Common myeloid progenitor, CD34-positive (primary cell): Measurements from ENCODE around the gene LMO7.

Experiments
- CTCF ChIA-PET: fragments of 350-600 bp; sonication (Branson Sonifier 250); formaldehyde crosslinking; loops from one replicate; lab custom pipeline; 2021; ENCODE audit warnings: antibody characterized with exemption; lab: Charles Lee
- POLR2A ChIA-PET: fragments of 350-600 bp; sonication (Branson Sonifier 250); formaldehyde crosslinking; loops from one replicate; lab custom pipeline; 2021; ENCODE audit warnings: antibody characterized with exemption; lab: Charles Lee
- DNase-seq, 3 donors: peaks; one replicate each; pipeline versions ENCODE4 v3.0.0 to v3.0.0-alpha.2; 2013
- H3K27ac ChIP-seq, 2 experiments: 1 replicate in 1 of 2; 2 replicates in 1 of 2; pipeline ENCODE4 v1.7.0; 2013; ENCODE audit warnings: inconsistent platforms in 2 of 2, low read length in 2 of 2, mild to moderate bottlenecking in 2 of 2, low read depth in 1 of 2, moderate library complexity in 1 of 2; ENCODE audit not compliant: severe bottlenecking in 2 of 2, insufficient read depth in 1 of 2, poor library complexity in 1 of 2
- H3K27me3 ChIP-seq, 5 experiments: replicated peaks in 2 of 5; 1 replicate in 3 of 5; 2 replicates in 2 of 5; pipeline versions ENCODE4 v1.6.1 to v1.7.0; 2013; ENCODE audit warnings: low read length in 4 of 5, mild to moderate bottlenecking in 2 of 5, moderate library complexity in 2 of 5, inconsistent platforms in 1 of 5; ENCODE audit not compliant: insufficient read depth in 5 of 5, control insufficient read depth in 4 of 5
- H3K36me3 ChIP-seq, 4 experiments: 1 replicate in 2 of 4; 2 replicates in 2 of 4; pipeline versions ENCODE4 v1.6.1 to v1.7.0; 2013; ENCODE audit warnings: low read length in 3 of 4, control low read depth in 1 of 4, mild to moderate bottlenecking in 1 of 4; ENCODE audit not compliant: control insufficient read depth in 4 of 4, insufficient read depth in 4 of 4
- H3K4me1 ChIP-seq, 4 experiments: 1 replicate in 3 of 4; 2 replicates in 1 of 4; pipeline versions ENCODE4 v1.6.1 to v1.7.1; 2013; ENCODE audit warnings: low read length in 3 of 4, mild to moderate bottlenecking in 3 of 4, control low read depth in 1 of 4, inconsistent platforms in 1 of 4, moderate library complexity in 1 of 4; ENCODE audit not compliant: control insufficient read depth in 4 of 4, insufficient read depth in 4 of 4; ENCODE audit errors: control extremely low read depth in 1 of 4
- H3K4me3 ChIP-seq, 7 experiments: 1 replicate in 4 of 7; 2 replicates in 3 of 7; pipeline versions ENCODE4 v1.5.1 to v1.7.0; 2013; ENCODE audit warnings: mild to moderate bottlenecking in 7 of 7, low read length in 6 of 7, moderate library complexity in 6 of 7, inconsistent platforms in 2 of 7, low read depth in 2 of 7, control low read depth in 1 of 7; ENCODE audit not compliant: insufficient read depth in 4 of 7, control insufficient read depth in 1 of 7; ENCODE audit errors: extremely low read depth in 1 of 7
- H3K9me3 ChIP-seq, 5 experiments: 1 replicate in 4 of 5; 2 replicates in 1 of 5; pipeline versions ENCODE4 v1.6.1 to v1.7.1; 2013; ENCODE audit warnings: low read length in 4 of 5, mild to moderate bottlenecking in 2 of 5, inconsistent platforms in 1 of 5, low read depth in 1 of 5, moderate library complexity in 1 of 5; ENCODE audit not compliant: control insufficient read depth in 4 of 5, insufficient read depth in 2 of 5; ENCODE audit errors: control extremely low read depth in 1 of 5
- whole genome bisulfite sequencing: methylation state at CpG from one replicate; pipeline ENCODE4 v1.1.5; 2013; ENCODE audit not compliant: insufficient coverage; 5-methylcytosine and 5-hydroxymethylcytosine counted together

Gene LMO7

DNA sequence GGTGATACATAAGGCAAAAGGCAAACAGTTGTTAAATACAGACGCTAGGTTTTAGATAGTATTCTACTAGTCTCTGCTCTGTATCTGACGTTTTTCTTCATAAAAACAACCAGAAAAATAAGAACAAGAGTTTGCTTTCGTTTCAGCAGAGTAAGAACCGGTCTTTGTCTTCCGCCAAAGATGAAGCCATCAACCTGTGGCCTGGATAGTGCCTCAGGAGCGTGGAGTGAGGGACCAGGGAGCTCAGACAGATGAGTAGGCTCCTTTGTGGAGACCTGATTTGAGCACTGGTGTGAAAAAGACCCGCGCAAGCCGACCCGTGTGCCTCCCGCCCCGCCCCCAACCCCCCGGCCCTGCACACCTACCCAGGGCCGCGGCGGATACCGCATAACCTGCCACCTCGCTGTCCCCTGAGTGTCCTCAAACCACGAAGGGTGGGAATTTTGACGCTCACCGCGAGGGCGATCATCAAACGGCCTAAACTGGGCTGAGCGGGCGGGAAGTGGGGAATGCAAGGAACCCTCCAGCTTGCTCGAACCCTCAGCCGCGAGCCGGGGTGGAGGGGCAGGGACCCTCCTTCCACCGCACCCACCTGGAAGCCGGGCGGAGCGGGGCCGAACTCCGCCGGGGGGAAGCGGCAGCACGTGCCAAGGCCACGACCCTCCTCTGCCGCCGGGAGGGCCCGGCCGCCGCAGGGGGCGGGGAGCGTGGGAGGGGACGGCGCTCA is 866 bp upstream of the LMO7 start:
- Histone ChIP-seq H3K27me3 (peaks cover 3 to 13% (median 10%) of the 10 kb centered on the region in 5 experiments), H3K9me3 (no peaks in the 10 kb centered on the region), H3K4me1 (peaks cover 5 to 23% (median 14%) of the 10 kb centered on the region in 4 experiments), H3K27ac (no peak overlapping the region), H3K4me3 (peak overlapping the region in 6 of 7 experiments; percentile 36 to 83 (median 74)), H3K36me3 (no peaks in the 10 kb centered on the region)
- CTCF ChIA-PET: no interaction called here
- DNase-seq: peak in 2 of 3 donors; percentile 14 to 23
- POLR2A ChIA-PET: no interaction called here
- WGBS: 42% methylated on average over 39 of the region's 49 CpGs

DNA sequence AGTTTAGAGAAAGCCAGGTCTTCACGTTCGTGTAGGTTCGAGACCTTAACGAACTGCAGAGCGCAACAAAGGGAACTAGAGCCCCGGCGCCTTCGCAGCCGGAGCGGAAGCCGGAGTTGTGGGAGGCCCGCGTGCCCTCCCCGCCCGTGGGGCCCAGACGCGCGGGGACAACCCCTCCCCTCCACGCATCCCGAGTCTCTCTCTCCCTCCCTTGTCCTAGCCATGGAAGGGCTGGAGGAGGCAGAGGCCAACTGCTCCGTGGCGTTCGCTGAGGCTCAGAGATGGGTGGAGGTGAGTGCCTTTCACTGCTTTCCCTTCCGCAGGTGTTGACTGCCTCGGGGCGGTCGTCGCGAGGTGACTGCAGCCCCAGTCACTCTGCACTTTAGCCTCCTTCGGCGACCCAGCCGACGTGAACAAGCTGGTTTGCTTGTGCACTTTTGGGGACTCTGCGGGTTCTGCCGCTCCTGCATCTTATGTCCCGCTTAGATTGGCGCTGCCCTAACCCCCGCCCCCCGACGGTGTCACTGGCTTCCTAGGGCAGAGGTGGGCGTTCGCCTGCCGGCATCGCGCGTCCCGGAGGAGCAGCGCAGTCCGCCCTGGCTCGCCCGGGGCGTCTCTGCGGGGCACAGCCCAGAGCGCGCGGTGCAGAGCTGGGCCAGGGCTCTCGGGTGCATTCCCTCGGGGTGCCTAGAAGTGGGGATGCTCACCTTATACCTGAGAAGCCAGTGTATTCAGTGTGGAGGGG is 478 bp downstream of the LMO7 start:
- Histone ChIP-seq H3K9me3 (no peaks in the 10 kb centered on the region), H3K36me3 (no peaks in the 10 kb centered on the region), H3K4me1 (peaks cover 5 to 23% (median 14%) of the 10 kb centered on the region in 4 experiments), H3K27ac (no peak overlapping the region), H3K27me3 (peaks cover 3 to 13% (median 10%) of the 10 kb centered on the region in 5 experiments), H3K4me3 (peak overlapping the region; percentile 40 to 83 (median 74))
- under 1% methylated on average over 40 of the region's 58 CpGs for WGBS
- DNase-seq: peak; percentile 32 to 75 (median 73)
- ChIA-PET POLR2A (no interaction called here), CTCF (no interaction called here)

DNA sequence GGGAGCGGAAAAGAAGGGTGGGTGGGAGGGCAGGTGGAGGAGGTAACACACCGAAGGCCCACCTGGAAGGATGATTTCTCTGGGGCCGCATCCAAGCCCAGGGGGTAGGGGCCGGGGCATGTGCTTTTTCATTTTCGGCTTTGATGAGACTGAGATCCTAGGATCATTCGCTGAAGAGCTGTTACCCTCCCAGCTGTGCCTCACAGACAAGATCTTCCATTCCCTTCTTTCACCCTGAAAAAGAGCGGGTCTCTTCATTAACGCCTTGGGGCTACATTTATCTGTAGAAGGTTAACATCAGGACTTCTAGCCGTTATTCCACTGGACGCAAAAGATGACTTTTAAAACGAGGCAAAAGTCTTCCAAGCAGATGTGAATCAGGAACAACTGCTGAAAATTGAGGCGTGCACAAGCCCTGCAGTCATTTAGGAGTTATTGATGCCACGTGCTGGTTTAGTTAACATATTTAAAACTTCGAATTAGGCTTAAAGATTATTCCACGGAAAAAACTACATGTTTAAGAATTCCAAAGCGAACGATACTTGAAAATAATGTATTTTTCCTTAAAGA is 1.1 kb downstream of the LMO7 start:
- Histone ChIP-seq H3K36me3 (no peaks in the 10 kb centered on the region), H3K27me3 (peaks cover 3 to 13% (median 10%) of the 10 kb centered on the region in 5 experiments), H3K4me1 (peaks cover 5 to 23% (median 14%) of the 10 kb centered on the region in 4 experiments), H3K9me3 (no peaks in the 10 kb centered on the region), H3K4me3 (peak overlapping the region in 6 of 7 experiments; percentile 40 to 83 (median 77)), H3K27ac (no peak overlapping the region)
- CTCF ChIA-PET: no interaction called here
- peak in 2 of 3 donors; percentile 11 to 26 for DNase-seq
- WGBS: 6% methylated on average over 12 of the region's 17 CpGs
- POLR2A ChIA-PET: no interaction called here

DNA sequence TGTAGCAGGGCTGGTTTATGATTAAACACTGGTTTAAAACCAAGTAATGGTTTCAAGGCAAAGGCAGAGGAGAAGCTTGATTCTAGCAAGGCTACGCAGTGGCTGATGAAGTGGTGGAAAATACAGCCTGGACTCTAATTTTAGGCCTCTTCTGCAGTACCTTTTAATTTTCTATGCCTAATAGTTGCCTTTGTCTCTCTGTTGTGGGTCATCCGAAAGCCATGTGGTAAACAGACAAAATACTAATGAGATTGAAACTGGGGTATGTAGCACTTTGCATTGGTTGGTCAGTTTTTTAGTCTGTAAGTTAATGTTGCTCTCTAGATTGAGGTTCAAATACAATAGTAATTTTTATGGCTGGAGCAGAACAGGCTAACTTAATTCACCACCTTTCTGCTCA is 3.3 kb downstream of the LMO7 start:
- H3K27me3 ChIP-seq: peaks cover 3 to 13% (median 10%) of the 10 kb centered on the region in 5 experiments
- H3K27ac ChIP-seq: no peak overlapping the region
- H3K4me1 ChIP-seq: peaks cover 5 to 23% (median 14%) of the 10 kb centered on the region in 4 experiments
- WGBS: 100% methylated on average over 2 of the region's 2 CpGs
- H3K36me3 ChIP-seq: no peaks in the 10 kb centered on the region
- no peak overlapping the region for H3K4me3 ChIP-seq
- ChIA-PET POLR2A (no interaction called here), CTCF (interaction anchor here (0.9 kb wide), 1 partner anchor 10 kb away, joined by 3 read pairs; no protein-coding TSS in a partner anchor)
- H3K9me3 ChIP-seq: no peaks in the 10 kb centered on the region
- DNase-seq: no peak

DNA sequence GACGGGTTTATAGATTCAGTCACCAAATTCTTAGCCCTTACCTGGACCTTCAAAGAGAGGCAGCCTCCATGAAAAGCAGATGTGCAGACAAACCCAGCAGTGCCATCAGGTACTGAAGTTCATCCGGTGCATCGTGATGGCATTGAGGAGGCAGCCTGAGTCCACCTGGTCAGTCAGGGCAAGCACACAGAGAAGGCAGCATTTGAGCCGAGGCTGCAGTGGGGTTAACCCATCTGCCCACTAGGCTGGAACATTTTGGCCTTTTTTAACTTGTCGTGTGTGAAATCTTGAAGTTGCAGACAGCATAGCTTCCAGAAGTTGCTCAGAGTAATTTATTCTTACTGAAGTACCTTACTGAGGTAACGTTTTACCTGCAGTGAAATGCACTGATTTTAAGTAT is 4.9 kb downstream of the LMO7 start:
- 99% methylated on average over 5 of the region's 6 CpGs for WGBS
- H3K27ac ChIP-seq: no peak overlapping the region
- H3K27me3 ChIP-seq: peaks cover 3 to 13% (median 10%) of the 10 kb centered on the region in 5 experiments
- ChIA-PET CTCF (no interaction called here), POLR2A (no interaction called here)
- H3K36me3 ChIP-seq: no peaks in the 10 kb centered on the region
- peaks cover 5 to 18% (median 10%) of the 10 kb centered on the region in 4 experiments for H3K4me1 ChIP-seq
- DNase-seq: no peak
- H3K9me3 ChIP-seq: no peaks in the 10 kb centered on the region
- no peak overlapping the region for H3K4me3 ChIP-seq

DNA sequence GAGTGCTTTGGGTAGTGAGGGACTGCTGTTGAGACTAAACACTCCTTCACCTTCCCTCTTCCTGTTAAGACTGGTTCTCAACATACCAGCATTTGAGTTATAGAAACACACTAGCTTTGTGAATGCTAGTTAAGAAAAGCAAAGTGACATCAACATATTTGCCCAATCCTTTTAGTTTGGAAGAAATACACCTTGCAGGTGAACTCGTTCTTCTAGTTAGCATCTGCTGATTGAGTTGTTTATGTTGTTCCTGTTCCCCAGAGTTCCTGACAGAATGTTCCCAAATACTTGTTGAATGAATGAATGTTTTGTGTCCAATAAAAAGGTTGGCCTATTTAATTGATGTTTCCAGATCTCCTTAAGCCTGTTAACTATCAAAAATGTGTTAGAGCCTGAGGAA is 7.1 kb downstream of the LMO7 start:
- Histone ChIP-seq H3K27ac (no peak overlapping the region), H3K4me3 (no peak overlapping the region), H3K9me3 (no peaks in the 10 kb centered on the region), H3K4me1 (no peaks in the 10 kb centered on the region), H3K27me3 (peaks cover 0 to 7% (median 3%) of the 10 kb centered on the region in 5 experiments), H3K36me3 (no peaks in the 10 kb centered on the region)
- POLR2A ChIA-PET: no interaction called here
- WGBS: no CpG with 5 or more reads among the region's 1 CpG
- no peak for DNase-seq
- CTCF ChIA-PET: no interaction called here
